Suprapubic skin (tissue), 4 donors: Measurements from ENCODE around the gene EFR3B.

ENCODE experiments used
- CTCF ChIP-seq, 2 donors: fragments of 200-600 bp in 1 of 2; fragments of 450-650 bp in 1 of 2; sonication (generic) in 1 of 2; IDR thresholded peaks; one replicate each; pipeline ENCODE4 v1.5.1; 2016 to 2019; ENCODE audit warnings: antibody characterized with exemption in 2 of 2, mild to moderate bottlenecking in 1 of 2, moderate library complexity in 1 of 2
- EP300 ChIP-seq: sonication (generic); formaldehyde crosslinking; IDR thresholded peaks from one replicate; pipeline ENCODE4 v1.6.1; 2017; ENCODE audit warnings: antibody characterized with exemption
- POLR2A ChIP-seq, 2 donors: fragments of 450-650 bp; IDR thresholded peaks; one replicate each; pipeline ENCODE4 v1.6.1; 2017; ENCODE audit warnings: antibody characterized with exemption in 2 of 2, mild to moderate bottlenecking in 2 of 2, moderate library complexity in 2 of 2
- POLR2AphosphoS5 ChIP-seq, 3 donors: sonication (generic); formaldehyde crosslinking; IDR thresholded peaks; one replicate each; pipeline ENCODE4 v1.6.1; 2017; ENCODE audit warnings: antibody characterized with exemption in 3 of 3

GRCh38 chr2:25177211-25177611, 135.3 kb downstream of the EFR3B start:
- TF ChIP-seq POLR2A (IDR thresholded peaks at IDR 0.05) (no peak), CTCF (IDR thresholded peaks at IDR 0.05) (no peak), EP300 (no peak), POLR2AphosphoS5 (IDR thresholded peaks at IDR 0.05) (no peak)
